Urinary bladder (tissue), 4 donors: Measurements from ENCODE around the gene KRT6C. TPM values are rescaled to one million over a fixed set of nuclear protein-coding genes. Genes with fewer than 3 reads are reported as not detected.

Source experiments
- DNase-seq: peaks from one replicate; pipeline ENCODE4 v3.0.0-alpha.2; 2015; ENCODE audit errors: extremely low spot score
- H3K27ac ChIP-seq: one replicate; pipeline ENCODE4 v1.5.1; 2013; ENCODE audit warnings: low read depth, mild to moderate bottlenecking, moderate library complexity
- H3K36me3 ChIP-seq: one replicate; pipeline ENCODE4 v1.6.1; 2013; ENCODE audit warnings: mild to moderate bottlenecking, moderate library complexity; ENCODE audit not compliant: insufficient read depth
- H3K4me1 ChIP-seq: one replicate; pipeline ENCODE4 v1.6.1; 2013; ENCODE audit warnings: mild to moderate bottlenecking, moderate library complexity; ENCODE audit not compliant: insufficient read depth
- H3K4me3 ChIP-seq: one replicate; pipeline ENCODE4 v1.5.1; 2013; ENCODE audit warnings: low read depth, low read length
- WGBS: extraction: QIAGEN DNeasy Blood & Tissue Kit; methylation state at CpG from one replicate; pipeline ENCODE4 v1.1.7; 2013; 5-methylcytosine and 5-hydroxymethylcytosine counted together
- polyA plus RNA-seq: library from polyadenylated mRNA; stranded (reverse); fragments of 200-250 nt; gene quantifications from one replicate; pipeline ENCODE4 v1.2.3, GENCODE V29; 2013
- total RNA-seq: library from RNA; depleted of rRNA; stranded (reverse); fragments of >200 nt; gene quantifications from one replicate; pipeline ENCODE4 v1.2.3, GENCODE V29; 2014
- donor health status: healthy with polysubstance abuse.
- donor health status: healthy.

KRT6C gene
- total and polyA plus RNA-seq, 2 donors = not detected

DNA sequence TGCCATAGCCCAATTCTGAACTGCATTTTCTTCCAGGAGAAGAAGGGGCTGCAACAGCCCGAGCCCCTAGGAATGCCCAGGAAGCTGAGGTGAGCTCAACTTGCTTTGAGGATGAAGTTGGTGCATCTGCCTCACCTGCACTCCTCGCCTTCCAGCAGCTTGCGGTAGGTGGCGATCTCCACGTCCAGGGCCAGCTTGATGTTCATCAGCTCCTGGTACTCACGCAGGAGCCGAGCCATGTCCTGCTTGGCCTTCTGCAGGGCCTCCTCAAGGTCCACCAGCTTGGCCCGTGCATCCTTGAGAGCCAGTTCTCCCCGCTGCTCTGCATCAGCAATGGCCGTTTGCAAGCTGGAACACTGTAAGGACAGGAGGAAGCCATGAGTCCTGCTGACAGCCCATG is 45.5 kb downstream of the KRT6C start:
- H3K4me3 ChIP-seq = no peak overlapping the region
- no peak overlapping the region for H3K27ac ChIP-seq
- no peaks in the 10 kb centered on the region for H3K4me1 ChIP-seq
- no peak for DNase-seq
- H3K36me3 ChIP-seq = no peaks in the 10 kb centered on the region
- 93% methylated on average over 10 of the region's 10 CpGs for WGBS

DNA sequence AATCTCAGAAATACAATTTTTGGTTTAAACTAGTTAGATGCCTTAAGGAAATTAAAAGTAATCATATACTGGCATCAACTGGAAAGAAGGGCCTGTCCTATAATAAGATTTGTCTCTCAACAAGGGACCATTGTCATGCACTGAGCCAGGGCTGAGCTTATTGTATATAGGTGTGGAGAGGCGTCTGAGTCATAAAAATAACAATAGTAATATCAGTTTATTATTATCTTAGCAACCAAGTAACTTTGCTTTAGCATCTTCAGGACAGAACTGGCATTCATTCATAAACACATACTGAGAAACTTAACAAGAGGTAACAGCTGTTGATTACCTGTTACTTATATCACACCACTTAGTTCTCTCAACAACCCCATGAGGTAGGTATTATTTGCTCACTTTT is 46.5 kb downstream of the KRT6C start:
- H3K4me1 ChIP-seq = no peaks in the 10 kb centered on the region
- DNase-seq = no peak
- no peak overlapping the region for H3K27ac ChIP-seq
- WGBS = 92% methylated on average over 1 of the region's 1 CpG
- no peak overlapping the region for H3K4me3 ChIP-seq
- H3K36me3 ChIP-seq = no peaks in the 10 kb centered on the region

GRCh38 chr12:52426034-52426433 is 47.6 kb downstream of the KRT6C start:
- Histone ChIP-seq H3K4me1 (no peaks in the 10 kb centered on the region), H3K27ac (no peak overlapping the region), H3K36me3 (no peaks in the 10 kb centered on the region), H3K4me3 (no peak overlapping the region)
- WGBS = 84% methylated on average over 2 of the region's 2 CpGs
- no peak for DNase-seq

DNA sequence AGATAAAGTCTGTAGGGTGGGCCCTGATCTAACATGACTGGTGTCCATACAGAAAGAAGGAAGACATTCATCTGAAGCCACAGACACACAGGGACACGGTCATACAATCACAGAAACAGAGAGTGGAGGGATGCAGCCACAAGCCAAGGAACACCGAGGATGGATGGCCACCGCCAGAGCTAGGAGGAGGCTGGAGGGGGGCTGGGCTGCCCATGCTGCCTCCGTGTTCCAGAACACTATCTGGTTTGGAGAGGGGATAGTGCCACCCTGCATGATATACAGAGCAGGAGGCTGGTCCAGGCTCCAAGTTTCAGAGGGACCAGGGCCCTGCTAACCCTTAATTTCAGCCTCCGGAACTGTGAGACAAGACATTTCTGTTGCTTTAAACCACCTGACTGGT is 48.1 kb downstream of the KRT6C start:
- no peak overlapping the region for H3K27ac ChIP-seq
- H3K4me1 ChIP-seq = no peaks in the 10 kb centered on the region
- no peak for DNase-seq
- WGBS = 92% methylated on average over 5 of the region's 5 CpGs
- H3K36me3 ChIP-seq = no peaks in the 10 kb centered on the region
- H3K4me3 ChIP-seq = no peak overlapping the region

DNA sequence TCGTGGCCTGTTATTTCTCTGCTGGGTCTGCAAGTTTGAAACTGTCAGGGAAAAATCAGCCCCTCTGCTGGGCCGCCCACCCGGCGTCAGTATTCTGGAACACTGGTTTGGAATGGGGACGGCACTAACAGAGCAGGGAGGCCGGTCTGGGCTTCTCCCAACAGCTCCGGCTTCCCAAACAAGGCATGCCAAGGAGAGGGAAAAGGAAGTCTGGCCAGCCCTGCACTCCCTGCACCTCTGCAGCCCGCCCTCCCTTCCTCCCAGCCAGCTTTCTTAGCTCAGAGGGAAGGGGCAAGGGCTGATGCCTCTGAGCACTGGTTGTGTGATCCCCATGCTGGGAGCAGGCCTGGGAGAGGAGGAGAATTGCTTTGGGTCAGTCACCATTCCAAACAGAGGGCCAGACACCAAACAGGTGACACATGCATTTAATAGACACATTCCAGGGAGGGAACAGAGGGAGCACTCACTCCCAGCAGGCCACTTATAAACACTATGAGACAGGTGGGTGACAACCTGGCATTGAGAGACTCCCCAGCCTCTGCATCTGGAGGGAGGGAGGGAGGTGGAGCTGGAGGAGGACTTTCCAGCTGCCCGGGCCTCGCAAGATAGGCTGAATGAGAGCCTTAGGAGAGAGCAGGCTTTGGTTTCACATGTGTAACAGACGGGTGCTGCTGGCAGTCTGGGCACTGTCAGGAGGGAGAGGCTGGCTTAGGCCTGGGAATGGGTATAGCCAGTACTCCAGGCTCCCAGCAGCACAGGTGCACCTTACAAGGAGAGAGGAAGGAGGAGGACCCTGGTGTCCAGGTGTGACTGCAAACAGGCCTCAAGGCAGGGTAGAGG is 49.7 kb downstream of the KRT6C start:
- H3K27ac ChIP-seq = no peak overlapping the region
- H3K4me3 ChIP-seq = no peak overlapping the region
- 36% methylated on average over 11 of the region's 11 CpGs for WGBS
- no peak for DNase-seq
- no peaks in the 10 kb centered on the region for H3K4me1 ChIP-seq
- H3K36me3 ChIP-seq = no peaks in the 10 kb centered on the region

- no peaks in the 10 kb centered on the region for H3K36me3 ChIP-seq
- WGBS = 60% methylated on average over 6 of the region's 6 CpGs
- H3K27ac ChIP-seq = no peak overlapping the region
- H3K4me3 ChIP-seq = no peak overlapping the region
- DNase-seq = no peak
- H3K4me1 ChIP-seq = no peaks in the 10 kb centered on the region
Measured at GRCh38 chr12:52423035-52423434, 50.6 kb downstream of the KRT6C start.

- H3K36me3 ChIP-seq = no peaks in the 10 kb centered on the region
- no peak overlapping the region for H3K27ac ChIP-seq
- no peak for DNase-seq
- no peaks in the 10 kb centered on the region for H3K4me1 ChIP-seq
- H3K4me3 ChIP-seq = no peak overlapping the region
- 60% methylated on average over 1 of the region's 1 CpG for WGBS
Measured at GRCh38 chr12:52419656-52420055, 53.9 kb downstream of the KRT6C start.

DNA sequence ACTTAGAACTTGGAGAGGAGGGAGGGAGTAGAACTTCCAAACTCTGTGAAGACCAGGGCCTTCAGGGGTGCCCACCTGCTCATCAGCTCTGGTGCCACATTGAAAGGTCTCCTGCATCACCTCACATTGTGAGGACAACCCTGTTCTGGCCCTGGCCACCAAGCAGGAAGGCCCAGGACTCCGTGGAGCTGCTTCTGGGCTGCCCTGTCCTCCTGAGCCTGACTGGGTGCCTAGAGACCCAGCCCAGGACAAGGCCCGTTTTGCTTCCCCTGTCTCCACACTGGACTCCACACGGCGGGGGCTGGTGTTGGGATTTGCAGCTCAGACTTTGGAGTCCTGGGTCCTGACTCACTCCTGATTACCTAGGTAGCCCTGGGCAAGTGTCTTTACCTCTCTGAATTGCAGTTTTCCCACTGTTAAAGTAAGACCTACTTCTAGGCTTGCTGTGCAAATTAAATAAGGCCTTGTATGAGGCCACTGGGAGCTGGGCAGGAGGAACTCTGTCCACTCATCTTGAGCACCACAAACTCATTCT is 55.0 kb downstream of the KRT6C start:
- no peak overlapping the region for H3K4me3 ChIP-seq
- no peak overlapping the region for H3K27ac ChIP-seq
- H3K4me1 ChIP-seq = no peaks in the 10 kb centered on the region
- WGBS = 95% methylated on average over 4 of the region's 4 CpGs
- DNase-seq = no peak
- no peaks in the 10 kb centered on the region for H3K36me3 ChIP-seq

Other genes with a start within 250 kb of the KRT6C start
- gene KRT7, start 240.6 kb downstream of the KRT6C start, total RNA-seq = 147 TPM
- 158 TPM for gene KRT7, start 240.6 kb downstream of the KRT6C start, polyA plus RNA-seq
- gene KRT86, start 199.2 kb downstream of the KRT6C start, total RNA-seq = not detected
- 0.15 TPM for gene KRT86, start 199.2 kb downstream of the KRT6C start, polyA plus RNA-seq
- gene KRT81, start 182.3 kb downstream of the KRT6C start, total RNA-seq = not detected
- gene KRT81, start 182.3 kb downstream of the KRT6C start, polyA plus RNA-seq = not detected
- gene KRT83, start 152.4 kb downstream of the KRT6C start, total RNA-seq = not detected
- gene KRT83, start 152.4 kb downstream of the KRT6C start, polyA plus RNA-seq = not detected
- not detected for gene KRT85, start 106.3 kb downstream of the KRT6C start, total RNA-seq
- not detected for gene KRT85, start 106.3 kb downstream of the KRT6C start, polyA plus RNA-seq
- gene KRT84, start 88.2 kb downstream of the KRT6C start, total RNA-seq = not detected
- gene KRT84, start 88.2 kb downstream of the KRT6C start, polyA plus RNA-seq = not detected
- not detected for gene KRT82, start 67.5 kb downstream of the KRT6C start, total RNA-seq
- 0.06 TPM for gene KRT82, start 67.5 kb downstream of the KRT6C start, polyA plus RNA-seq
- gene KRT75, start 39.4 kb downstream of the KRT6C start, total RNA-seq = not detected
- not detected for gene KRT75, start 39.4 kb downstream of the KRT6C start, polyA plus RNA-seq
- not detected for gene KRT6B, start 21.7 kb downstream of the KRT6C start, total RNA-seq
- not detected for gene KRT6B, start 21.7 kb downstream of the KRT6C start, polyA plus RNA-seq
- not detected for gene KRT6A, start 19.5 kb upstream of the KRT6C start, total RNA-seq
- 0.11 TPM for gene KRT6A, start 19.5 kb upstream of the KRT6C start, polyA plus RNA-seq
- gene KRT5, start 46.6 kb upstream of the KRT6C start, total RNA-seq = 55.4 TPM
- 31.2 TPM for gene KRT5, start 46.6 kb upstream of the KRT6C start, polyA plus RNA-seq
- not detected for gene KRT71, start 79.3 kb upstream of the KRT6C start, total RNA-seq
- gene KRT71, start 79.3 kb upstream of the KRT6C start, polyA plus RNA-seq = not detected
- gene KRT74, start 100.0 kb upstream of the KRT6C start, total RNA-seq = not detected
- not detected for gene KRT74, start 100.0 kb upstream of the KRT6C start, polyA plus RNA-seq
- not detected for gene KRT72, start 127.7 kb upstream of the KRT6C start, total RNA-seq
- gene KRT72, start 127.7 kb upstream of the KRT6C start, polyA plus RNA-seq = not detected
- gene KRT73, start 144.8 kb upstream of the KRT6C start, total RNA-seq = 0.11 TPM
- gene KRT73, start 144.8 kb upstream of the KRT6C start, polyA plus RNA-seq = not detected
- not detected for gene KRT2, start 178.4 kb upstream of the KRT6C start, total RNA-seq
- gene KRT2, start 178.4 kb upstream of the KRT6C start, polyA plus RNA-seq = not detected
- gene KRT1, start 206.6 kb upstream of the KRT6C start, total RNA-seq = 0.42 TPM
- gene KRT1, start 206.6 kb upstream of the KRT6C start, polyA plus RNA-seq = not detected
- gene KRT77, start 229.7 kb upstream of the KRT6C start, total RNA-seq = not detected
- not detected for gene KRT77, start 229.7 kb upstream of the KRT6C start, polyA plus RNA-seq